ENCODE measurements around the gene PSMD3. TPM values are rescaled to one million over a fixed set of nuclear protein-coding genes. Genes with fewer than 3 reads are reported as not detected.

The PSMD3 gene
- total RNA-seq, 1 experiment from 2014 or later: 174 TPM

DNA sequence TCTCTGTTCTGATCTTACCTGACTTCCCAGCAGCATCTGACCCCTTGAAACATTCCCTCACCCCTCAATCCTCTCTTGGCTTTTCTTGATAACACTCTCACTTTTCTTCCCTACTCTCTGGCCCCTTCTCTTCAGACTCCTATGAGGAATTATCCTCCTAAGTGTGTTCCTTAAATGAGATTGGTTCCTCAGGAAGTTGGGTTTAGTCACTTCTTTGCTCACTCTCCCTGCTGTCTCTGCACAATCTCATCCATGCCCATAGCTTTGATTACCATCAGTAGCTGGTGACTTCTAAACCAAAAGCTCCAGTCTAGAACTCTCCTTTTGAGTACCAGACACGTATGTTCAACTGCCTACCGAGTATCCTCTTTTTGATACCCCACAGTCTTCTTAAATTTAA, 60.6 kb downstream of the PSMD3 start:
- H3K79me2 ChIP-seq (ENCODE audit: insufficient read depth, low read length): no peaks in the 10 kb centered on the region
- H3K23ac ChIP-seq (ENCODE audit: insufficient read length, low read depth, low read length): no peak overlapping the region
- no peak overlapping the region for H4K8ac ChIP-seq (replicated peaks; ENCODE audit: insufficient read length, low read depth, low read length)
- no peaks in the 10 kb centered on the region for H3K9me3 ChIP-seq (ENCODE audit: control insufficient read depth, low read depth, low read length)
- DNase-seq: no peak
- no peak overlapping the region for H3K56ac ChIP-seq (ENCODE audit: insufficient read length, low read depth, low read length)
- no peaks in the 10 kb centered on the region for H3K9me3 Mint-ChIP-seq
- H2BK15ac ChIP-seq (ENCODE audit: low read depth, low read length): no peak overlapping the region
- no peak overlapping the region for H2BK20ac ChIP-seq (ENCODE audit: low read depth, low read length, poor library complexity, severe bottlenecking)
- H3K4me3 Mint-ChIP-seq: no peak overlapping the region
- H3K27me3 Mint-ChIP-seq (ENCODE audit: low read depth): no peaks in the 10 kb centered on the region
- no peak overlapping the region for H3T11ph ChIP-seq (ENCODE audit: low read length)
- H2AFZ ChIP-seq (ENCODE audit: low read length): no peak overlapping the region
- H3K23me2 ChIP-seq (ENCODE audit: insufficient read length, low read depth, low read length, poor library complexity, severe bottlenecking): no peaks in the 10 kb centered on the region
- no peaks in the 10 kb centered on the region for H3K79me1 ChIP-seq (ENCODE audit: insufficient read depth, low read depth, low read length, poor library complexity, severe bottlenecking)
- no peak overlapping the region for H3K9ac ChIP-seq (ENCODE audit: extremely low read depth, insufficient read length, low read length)
- no peak overlapping the region for H3K18ac ChIP-seq (ENCODE audit: insufficient read length, low read depth, low read length)
- no peak overlapping the region for H3K4me2 ChIP-seq (ENCODE audit: insufficient read depth, insufficient read length, low read length)
- peaks cover 10% of the 10 kb centered on the region in 2 experiments for H3K4me1 Mint-ChIP-seq
- H2BK5ac ChIP-seq (ENCODE audit: insufficient read length, low read length): no peak overlapping the region
- no peaks in the 10 kb centered on the region for H3K27me3 ChIP-seq (ENCODE audit: insufficient read depth, low read length)
- TF ChIP-seq, protein P1, sequence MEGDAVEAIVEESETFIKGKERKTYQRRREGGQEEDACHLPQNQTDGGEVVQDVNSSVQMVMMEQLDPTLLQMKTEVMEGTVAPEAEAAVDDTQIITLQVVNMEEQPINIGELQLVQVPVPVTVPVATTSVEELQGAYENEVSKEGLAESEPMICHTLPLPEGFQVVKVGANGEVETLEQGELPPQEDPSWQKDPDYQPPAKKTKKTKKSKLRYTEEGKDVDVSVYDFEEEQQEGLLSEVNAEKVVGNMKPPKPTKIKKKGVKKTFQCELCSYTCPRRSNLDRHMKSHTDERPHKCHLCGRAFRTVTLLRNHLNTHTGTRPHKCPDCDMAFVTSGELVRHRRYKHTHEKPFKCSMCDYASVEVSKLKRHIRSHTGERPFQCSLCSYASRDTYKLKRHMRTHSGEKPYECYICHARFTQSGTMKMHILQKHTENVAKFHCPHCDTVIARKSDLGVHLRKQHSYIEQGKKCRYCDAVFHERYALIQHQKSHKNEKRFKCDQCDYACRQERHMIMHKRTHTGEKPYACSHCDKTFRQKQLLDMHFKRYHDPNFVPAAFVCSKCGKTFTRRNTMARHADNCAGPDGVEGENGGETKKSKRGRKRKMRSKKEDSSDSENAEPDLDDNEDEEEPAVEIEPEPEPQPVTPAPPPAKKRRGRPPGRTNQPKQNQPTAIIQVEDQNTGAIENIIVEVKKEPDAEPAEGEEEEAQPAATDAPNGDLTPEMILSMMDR (conservative IDR thresholded peaks at IDR 0.05): no peak
- no peaks in the 10 kb centered on the region for H4K20me1 ChIP-seq (ENCODE audit: control insufficient read depth, insufficient read depth, insufficient read length)
- H3K36me3 Mint-ChIP-seq (ENCODE audit: insufficient read depth in 1 of 3, low read depth in 3 of 3): peaks cover 0 to 12% (median 9%) of the 10 kb centered on the region in 3 experiments; a peak in 3 of 7 replicates
- no peak overlapping the region for H4K91ac ChIP-seq (ENCODE audit: insufficient read length, low read depth, low read length)
- H2AK5ac ChIP-seq (ENCODE audit: insufficient read length, low read length): no peak overlapping the region
- H3K27ac ChIP-seq (ENCODE audit: insufficient read length, low read depth, low read length): no peak overlapping the region
- H3K4me1 ChIP-seq (ENCODE audit: insufficient read depth, low read length): peaks cover 2% of the 10 kb centered on the region; the same call in 1 of the 2 replicates
- peak overlapping the region in 1 of 3 experiments; percentile 9; a peak in 2 of 7 replicates for H3K27ac Mint-ChIP-seq
- WGBS (ENCODE audit: extremely low coverage, insufficient read length, low lambda C conversion rate): no CpG with 5 or more reads among the region's 2 CpGs
- H2BK12ac ChIP-seq (ENCODE audit: insufficient read length, low read depth, low read length): no peak overlapping the region
- H3K14ac ChIP-seq (ENCODE audit: insufficient read depth, low read length): no peak overlapping the region
- H3K4ac ChIP-seq (ENCODE audit: low read depth, low read length): no peak overlapping the region
- no peak overlapping the region for H2BK120ac ChIP-seq (ENCODE audit: low read depth, low read length, poor library complexity, severe bottlenecking)
- H4K5ac ChIP-seq (ENCODE audit: insufficient read length, low read depth, low read length): no peak overlapping the region

Small RNA genes within 50 kb of the gene (microRNA-seq; reads per million reads assigned to microRNA genes)
- 0.58 reads per million for gene MIR6884 (ENCODE audit: borderline microRNAs expressed)

Other genes with a start within 250 kb of the PSMD3 start
- 50.6 and 55.0 TPM in 2 replicates for gene GRB7, start 242.9 kb upstream of the PSMD3 start, total RNA-seq (2021)
- gene IKZF3, start 116.5 kb upstream of the PSMD3 start, total RNA-seq (2021): 0.22 and 0.31 TPM in 2 replicates
- not detected in 2 replicates for gene ZPBP2, start 112.6 kb upstream of the PSMD3 start, total RNA-seq (2021)
- gene GSDMB, start 62.2 kb upstream of the PSMD3 start, total RNA-seq (2021): 6.6 and 8.5 TPM in 2 replicates
- gene ORMDL3, start 53.2 kb upstream of the PSMD3 start, total RNA-seq (2021): 58.6 and 63.3 TPM in 2 replicates
- not detected in 2 replicates for gene LRRC3C, start 53.1 kb upstream of the PSMD3 start, total RNA-seq (2021)
- gene GSDMA, start 17.8 kb upstream of the PSMD3 start, total RNA-seq (2021): not detected in 2 replicates
- not detected in 2 replicates for gene CSF3, start 34.6 kb downstream of the PSMD3 start, total RNA-seq (2021)
- gene MED24, start 73.6 kb downstream of the PSMD3 start, total RNA-seq (2021): 104 and 105 TPM in 2 replicates
- gene THRA, start 82.2 kb downstream of the PSMD3 start, total RNA-seq (2021): 9.8 and 10.1 TPM in 2 replicates
- 8.6 and 8.7 TPM in 2 replicates for gene NR1D1, start 119.8 kb downstream of the PSMD3 start, total RNA-seq (2021)
- 101 and 105 TPM in 2 replicates for gene MSL1, start 141.2 kb downstream of the PSMD3 start, total RNA-seq (2021)
- 123 and 137 TPM in 2 replicates for gene CASC3, start 159.7 kb downstream of the PSMD3 start, total RNA-seq (2021)
- 23.6 and 24.8 TPM in 2 replicates for gene RAPGEFL1, start 196.7 kb downstream of the PSMD3 start, total RNA-seq (2021)
- gene WIPF2, start 238.5 kb downstream of the PSMD3 start, total RNA-seq (2021): 22.2 and 24.2 TPM in 2 replicates